HG03280 (cell line): ENCODE data around the gene ZBTB7B.
"Not testable (repeated sequence)": the region's sequence is repeated elsewhere in the genome, so short reads cannot be mapped to it uniquely, and the experiment has no call there.

Source experiments
- ATAC-seq: cut with Tn5 transposase; IDR thresholded peaks from one replicate; pipeline ENCODE4 v1.9.1; 2021; ENCODE audit warnings: mild to moderate bottlenecking, moderate library complexity; ENCODE audit not compliant: unreplicated experiment

The ZBTB7B gene

DNA sequence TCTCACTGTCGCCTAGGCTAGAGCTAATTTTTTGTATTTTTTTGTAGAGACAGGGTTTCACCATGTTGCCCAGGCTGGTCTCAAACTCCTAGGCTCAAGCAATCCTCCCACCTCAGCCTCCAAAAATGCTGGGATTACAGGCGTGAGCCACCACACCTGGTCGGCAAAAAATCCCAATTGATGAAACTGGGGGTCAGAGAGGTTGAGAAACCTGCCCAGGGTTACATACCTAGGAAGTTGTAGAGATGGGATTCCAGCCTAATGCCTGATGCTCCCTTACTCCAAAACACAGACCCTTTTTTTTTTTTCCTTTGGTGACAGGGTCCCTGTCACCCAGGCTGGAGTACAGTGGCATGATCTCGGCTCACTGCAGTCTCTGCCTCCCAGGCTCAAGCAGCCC, 15.9 kb upstream of the ZBTB7B start:
- ATAC-seq, result not testable (repeated sequence)

DNA sequence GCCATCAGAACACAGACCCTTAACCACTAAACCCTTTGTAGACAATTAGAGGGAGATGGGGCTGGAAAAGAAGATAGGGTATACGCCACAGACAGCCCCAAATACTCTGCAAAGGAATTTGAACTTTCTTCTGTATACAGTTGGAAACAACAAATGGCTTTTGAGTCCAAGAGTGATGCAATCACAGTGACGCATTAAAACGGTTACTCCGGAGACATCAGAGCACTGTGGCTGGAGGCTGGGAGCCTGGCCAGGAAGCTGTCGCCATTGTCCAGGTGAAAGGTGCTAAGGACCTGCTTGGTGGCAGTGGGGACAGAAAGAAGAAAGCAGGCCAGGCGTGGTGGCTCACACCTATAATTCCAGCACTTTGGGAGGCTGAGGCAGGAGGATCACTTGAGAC, 15.3 kb upstream of the ZBTB7B start:
- no peak for ATAC-seq

DNA sequence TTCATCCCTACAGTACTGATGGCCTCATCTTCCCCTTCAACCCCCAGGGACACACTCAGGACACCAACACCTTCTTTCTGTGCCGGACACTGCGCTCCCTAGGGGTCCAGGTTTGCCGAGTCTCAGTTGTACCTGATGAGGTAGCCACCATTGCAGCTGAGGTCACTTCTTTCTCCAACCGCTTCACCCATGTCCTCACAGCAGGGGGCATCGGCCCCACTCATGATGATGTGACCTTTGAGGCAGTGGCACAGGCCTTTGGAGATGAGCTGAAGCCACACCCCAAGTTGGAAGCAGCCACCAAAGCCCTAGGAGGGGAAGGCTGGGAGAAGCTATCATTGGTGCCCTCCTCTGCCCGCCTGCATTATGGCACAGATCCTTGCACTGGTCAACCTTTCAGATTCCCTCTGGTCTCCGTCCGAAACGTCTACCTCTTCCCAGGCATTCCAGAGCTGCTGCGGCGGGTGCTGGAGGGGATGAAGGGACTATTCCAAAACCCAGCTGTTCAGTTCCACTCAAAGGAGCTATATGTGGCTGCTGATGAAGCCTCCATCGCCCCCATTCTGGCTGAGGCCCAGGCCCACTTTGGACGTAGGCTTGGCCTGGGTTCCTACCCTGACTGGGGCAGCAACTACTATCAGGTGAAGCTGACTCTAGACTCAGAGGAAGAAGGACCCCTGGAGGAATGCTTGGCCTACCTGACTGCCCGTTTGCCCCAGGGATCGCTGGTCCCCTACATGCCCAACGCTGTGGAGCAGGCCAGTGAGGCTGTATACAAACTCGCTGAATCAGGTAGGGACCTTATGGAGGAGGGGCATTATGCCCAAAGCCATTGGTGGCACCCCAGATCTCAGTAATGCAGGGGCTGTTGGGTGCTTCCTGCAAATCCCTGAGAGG, 14.3 kb upstream of the ZBTB7B start:
- no peak for ATAC-seq

DNA sequence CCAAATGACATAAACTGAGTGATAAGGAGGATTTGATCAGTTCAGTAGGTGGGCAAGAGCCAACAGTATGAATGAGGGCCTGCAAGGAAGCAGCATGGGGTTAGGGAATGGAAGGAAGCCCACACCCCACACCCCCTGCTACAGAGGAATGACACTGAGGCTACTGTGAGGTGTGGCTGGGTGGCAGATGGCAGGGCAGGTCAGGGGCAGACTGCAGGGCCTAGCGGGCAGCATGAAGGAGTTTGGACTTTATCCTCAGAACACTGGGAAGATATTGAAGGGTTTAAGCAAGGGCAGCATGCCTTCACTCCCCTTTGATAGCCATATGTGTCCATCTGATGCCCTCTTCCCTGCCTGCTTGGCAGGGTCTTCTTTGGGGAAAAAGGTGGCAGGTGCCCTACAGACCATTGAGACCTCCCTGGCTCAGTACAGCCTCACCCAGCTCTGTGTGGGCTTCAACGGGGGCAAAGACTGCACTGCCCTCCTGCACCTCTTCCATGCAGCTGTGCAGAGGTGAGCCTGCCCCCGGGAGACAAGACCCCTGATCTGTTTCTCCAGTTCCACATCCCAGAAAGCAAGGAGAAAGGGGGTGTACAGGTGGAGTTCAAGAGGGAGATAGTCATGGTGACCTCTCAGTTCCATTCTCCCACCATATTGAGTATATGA, 13.3 kb upstream of the ZBTB7B start:
- no peak for ATAC-seq

DNA sequence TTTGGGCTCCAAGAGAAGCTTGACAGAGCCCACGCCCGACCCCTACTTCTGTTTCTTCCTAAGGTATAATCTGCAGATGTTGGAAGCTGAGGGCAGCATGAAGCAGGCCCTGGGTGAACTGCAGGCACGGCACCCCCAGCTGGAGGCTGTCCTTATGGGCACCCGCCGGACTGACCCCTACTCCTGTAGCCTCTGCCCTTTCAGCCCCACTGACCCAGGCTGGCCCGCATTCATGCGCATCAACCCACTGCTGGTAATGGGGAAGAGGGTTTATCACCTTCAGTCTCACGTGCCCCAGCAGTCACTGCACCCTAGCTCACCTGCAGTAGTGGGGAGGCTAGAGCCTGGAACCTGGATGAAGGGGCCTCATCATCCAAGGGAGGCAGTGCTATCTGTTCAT, 12.3 kb upstream of the ZBTB7B start:
- no peak for ATAC-seq

DNA sequence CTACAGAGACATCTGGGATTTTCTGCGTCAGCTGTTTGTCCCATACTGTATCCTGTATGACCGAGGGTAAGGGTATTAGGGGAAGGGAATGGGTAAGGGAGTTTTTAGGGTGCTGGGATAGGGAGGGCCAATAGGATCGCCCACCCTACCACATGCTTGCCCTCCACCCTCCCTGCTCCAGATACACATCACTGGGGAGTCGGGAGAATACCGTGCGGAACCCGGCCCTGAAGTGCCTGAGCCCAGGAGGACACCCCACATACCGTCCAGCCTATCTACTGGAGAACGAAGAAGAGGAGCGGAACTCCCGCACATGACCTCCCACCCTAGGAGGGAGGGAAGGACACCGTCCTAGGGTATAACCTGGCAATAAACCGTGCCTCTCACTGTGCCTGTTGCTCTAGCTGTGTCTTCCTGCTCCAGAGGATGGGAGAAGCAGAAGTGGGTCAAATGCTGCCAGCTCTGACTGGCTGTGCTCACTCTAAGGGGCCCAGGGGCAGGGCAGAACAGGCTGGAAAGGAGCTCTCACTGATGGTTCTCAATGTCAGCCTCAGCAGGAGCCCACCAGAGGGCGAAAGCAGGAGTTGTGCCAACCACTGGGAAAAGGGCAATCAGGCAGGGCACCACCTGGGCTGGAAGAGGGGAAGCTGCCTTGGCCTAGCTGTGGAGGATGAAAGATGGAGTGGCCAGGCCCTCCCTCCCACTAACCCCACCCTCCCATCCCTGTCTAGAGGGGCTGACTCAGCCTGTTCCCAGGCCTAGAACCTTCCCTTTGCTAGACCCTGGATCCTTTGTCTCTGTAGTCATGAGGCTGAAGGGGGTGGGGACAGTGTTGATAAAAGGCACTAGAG, 9.7 kb upstream of the ZBTB7B start:
- ATAC-seq, result no peak

DNA sequence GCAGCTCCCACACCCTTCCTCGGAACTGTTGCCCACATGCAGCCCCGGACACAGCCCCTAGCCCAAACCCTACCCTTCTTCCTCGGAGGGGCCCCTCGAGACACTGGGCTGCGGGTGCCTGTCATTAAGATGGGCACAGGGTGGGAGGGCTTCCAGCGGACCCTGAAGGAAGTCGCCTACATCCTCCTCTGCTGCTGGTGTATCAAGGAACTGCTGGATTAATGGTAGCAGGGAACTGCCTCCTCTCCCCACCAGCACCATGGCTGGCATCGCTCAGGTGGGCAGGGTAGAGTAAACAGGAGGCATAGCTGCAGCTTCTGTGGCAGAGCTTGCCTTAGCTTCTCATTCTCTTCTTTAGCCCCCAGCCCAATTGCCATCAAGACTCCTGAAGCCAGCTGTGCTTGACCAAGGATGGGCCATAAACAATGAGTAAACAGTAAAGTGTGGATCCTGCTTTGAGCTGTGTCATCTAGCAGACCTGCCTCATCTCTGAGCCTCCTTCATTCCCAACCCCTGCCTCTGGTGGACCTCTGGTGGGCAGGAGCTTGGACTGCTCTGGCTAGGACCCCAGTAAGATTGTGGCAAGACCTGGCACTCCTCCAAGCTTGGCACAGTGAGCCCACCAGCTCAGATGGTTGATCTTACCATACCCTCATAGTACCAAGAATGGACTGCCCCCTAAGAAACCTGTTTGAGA, 8.9 kb upstream of the ZBTB7B start, which contains the start of gene LENEP:
Gene LENEP (plus strand): TSS at position 15 of the 697 bp plus-strand sequence. CDS start 22 bp downstream, at position 37.
- ATAC-seq, result no peak

DNA sequence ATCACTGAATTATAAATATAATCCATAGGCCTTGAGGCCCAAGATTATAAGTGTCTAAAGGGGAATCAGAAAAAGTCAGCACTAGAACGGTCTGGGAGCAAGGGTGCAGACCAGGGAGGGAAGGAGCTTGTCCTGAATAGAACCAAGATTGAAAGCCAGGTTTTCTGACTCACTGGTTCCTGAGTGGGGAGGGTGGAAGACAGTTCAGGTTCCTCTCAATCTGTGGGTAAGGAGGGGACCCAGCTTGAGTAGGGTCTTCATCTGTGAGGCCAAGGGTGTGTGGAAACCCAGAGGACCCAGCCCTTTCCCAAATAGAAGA, 8.4 kb upstream of the ZBTB7B start:
- no peak for ATAC-seq

DNA sequence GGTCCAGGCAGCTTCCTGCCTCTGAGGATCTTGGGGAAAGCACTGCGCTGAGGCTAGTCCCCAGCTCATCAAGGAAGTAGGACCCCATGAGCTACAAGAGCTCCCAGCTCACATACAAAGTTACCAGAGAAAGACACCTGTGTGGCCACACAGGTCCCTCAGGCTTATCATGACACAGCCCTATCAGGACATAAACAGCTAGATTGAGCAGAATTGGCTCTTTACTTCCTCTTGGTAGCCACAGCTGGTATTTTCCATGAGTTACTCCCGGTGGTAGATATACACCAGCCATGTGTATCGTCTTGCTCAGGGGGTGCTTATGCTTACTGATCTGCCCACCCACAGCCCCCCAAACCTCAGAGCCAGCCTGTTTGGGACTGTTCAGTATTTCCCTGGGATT, 8.0 kb upstream of the ZBTB7B start:
- no peak for ATAC-seq

DNA sequence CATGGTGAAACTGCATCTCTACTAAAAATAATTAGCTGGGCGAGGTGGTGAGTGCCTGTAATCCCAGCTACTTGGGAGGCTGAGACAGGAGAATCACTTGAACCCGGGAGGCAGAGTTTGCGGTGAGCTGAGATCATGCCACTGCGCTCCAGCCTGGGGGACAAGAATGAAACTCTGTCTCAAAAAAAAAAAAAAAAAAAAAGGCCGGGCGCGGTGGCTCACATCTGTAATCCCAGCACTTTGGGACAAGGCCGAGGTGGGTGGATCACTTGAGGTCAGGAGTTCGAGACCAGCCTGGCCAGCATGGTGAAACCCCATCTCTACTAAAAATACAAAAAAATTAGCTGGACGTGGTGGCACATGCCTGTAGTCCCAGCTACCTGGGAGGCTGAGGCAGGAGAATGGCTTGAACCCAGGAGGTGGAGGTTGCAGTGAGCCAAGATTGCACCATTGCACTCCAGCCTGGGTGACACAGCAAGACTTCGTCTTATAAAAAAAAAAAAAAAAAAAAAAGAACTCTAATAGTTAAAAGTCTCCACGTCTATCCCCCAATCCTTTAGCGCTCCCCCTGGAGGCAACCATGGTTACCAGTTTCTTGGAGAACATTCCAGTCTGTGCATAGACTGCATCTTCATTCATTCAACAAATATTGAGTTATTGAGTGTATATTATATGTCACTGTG, 7.2 kb upstream of the ZBTB7B start:
- ATAC-seq, result not testable (repeated sequence)

DNA sequence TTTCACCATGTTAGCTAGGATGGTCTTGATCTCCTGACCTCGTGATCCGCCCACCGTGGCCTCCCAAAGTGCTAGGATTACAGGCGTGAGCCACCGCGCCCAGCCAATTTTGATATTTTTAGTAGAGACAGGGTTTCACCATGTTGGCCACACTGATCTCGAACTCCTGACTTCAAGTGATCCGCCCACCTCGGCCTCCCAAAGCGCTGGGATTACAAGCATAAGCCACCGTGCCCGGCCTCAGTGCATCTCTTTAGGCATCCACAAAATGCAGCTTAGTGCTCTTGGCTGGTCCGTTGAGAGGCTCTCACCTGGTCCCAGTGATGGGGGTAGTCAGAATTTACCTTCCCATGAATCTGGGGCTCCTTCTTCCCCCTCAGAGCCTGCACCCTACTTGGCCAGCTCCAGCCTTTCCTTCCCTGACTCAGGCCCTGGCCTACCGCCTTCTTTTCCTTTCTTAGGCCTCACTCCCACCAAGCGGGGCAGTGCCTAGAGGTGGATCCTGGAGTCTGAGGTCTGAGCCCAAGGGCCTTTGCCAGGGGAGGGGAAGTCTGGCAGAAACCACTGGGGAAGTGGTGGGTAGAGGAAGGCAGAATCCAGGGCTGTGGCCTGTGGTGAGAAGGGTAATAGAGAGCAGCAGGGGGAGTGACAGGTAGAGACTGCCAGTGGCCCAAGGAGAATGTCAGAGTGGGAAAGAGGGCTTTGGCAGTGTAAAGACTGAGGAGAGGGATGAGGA, 5.5 kb upstream of the ZBTB7B start:
- no peak for ATAC-seq

DNA sequence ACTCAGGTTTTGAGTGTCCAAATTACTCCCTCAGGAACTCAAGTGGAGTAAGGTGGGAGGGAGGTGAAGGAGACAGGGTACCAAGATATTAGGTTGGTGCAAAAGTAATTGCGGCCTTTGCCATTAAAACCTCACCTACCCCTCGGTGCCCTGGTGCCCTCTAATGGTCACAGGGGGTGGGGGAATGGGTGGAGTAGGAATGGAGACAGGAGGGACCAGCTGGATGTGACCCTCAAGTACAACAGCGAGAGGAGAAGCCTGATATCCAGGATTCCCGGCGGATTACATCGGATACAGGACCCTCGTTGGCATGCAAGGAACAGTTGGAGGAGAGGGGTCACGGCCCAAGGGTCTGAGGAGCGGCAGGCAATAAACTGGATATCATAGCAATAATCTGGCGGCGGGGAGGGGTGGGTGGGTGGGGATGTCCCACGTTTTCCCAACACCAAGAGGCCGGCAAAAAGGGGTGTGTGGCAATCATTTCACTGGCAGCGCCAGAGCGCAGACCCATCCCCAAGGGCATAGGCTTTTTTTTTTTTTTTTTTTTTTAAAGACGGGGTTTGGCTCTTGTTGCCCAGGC, 4.3 kb upstream of the ZBTB7B start:
- no peak for ATAC-seq

DNA sequence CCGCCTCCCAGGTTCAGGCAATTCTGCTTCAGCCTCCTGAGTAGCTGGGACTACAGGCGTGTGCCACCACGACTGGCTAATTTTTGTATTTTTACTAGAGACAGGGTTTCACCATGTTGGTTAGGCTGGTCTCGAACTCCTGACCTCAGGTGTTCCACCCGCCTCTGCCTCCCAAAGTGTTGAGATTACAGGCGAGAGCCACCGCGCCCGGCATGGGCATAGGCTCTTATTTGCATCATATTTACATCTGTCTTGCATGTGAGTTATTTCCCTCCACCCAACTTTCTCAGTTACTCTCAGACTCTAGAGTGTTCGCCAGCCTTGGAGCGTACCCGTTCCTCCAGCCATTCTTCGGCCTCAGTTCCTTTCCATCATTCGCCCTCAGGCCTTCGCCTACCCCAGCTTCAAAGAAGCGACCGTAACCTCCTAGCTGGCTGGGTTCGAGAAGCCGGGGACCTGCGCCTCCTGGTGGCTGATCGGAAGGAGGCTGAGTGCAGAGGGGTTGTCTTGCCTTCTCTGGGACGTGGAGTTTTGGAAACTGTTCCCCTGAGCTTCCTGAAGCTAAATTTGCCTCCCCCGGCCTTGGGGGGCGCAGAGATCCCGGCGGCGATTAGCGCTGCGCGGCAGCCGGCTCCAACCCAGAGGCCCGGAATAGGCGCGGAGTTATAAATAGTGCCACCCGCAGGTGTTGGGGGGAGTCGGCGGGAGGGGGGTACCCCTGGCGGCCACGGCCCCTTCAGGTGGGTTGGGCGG, 3.6 kb upstream of the ZBTB7B start:
- no peak for ATAC-seq

DNA sequence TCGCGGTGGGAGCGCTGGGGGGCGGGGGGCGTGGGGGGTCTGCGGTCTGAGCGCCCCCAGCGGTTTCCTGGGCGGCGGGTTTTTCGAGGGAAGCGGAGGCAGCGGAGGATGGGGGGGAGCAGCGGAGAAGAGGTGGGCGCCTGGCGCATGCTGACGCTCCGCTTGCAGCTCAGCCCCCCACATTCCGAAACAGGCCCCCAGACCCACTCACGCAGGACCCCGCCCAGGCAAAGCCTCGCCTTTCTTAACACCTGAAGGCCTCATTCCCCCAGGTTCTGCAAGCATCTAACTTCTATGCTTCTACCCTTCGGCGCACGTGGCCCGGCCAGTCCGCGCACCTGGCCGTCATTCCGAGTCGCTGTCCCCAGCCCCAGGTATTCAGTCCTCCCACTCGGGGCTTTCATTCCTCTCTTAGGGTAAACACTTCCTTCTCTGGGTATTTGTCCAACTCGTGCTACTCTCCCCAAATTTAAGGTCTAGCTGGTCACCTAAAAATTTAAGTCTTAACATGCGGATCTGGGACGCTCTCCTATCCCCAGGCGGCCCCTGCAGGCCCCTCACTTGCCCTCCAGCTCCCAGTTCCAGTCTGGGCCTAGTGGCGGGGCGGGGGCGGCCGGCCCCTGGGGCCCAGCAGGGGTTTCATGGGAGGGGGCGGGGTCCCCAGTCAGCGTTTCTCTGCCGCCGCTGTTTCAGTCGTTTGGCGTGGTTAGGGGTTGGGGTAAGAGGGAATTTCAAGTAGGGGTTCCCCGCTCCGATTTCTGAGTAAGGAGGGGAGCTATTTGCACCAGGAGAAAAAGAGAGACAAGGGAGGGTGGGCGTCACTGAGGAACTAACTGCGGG, 2.8 kb upstream of the ZBTB7B start:
- ATAC-seq, result no peak

DNA sequence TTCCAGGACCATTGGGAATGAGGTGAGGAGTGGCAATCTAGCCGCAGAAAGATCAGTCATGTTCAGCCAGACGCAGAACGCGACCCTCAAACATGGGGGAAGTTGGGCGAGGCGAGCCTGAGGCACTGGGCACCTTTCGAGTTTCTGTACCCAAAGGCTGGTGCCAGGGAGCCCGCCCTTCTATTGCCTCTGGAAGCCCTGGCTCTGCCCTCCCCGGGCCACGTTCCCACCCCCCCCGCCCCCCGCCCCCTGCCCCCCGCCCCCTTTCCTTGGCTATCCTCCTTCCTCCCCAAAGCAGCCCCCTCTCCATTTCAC, 2.2 kb upstream of the ZBTB7B start:
- no peak for ATAC-seq

DNA sequence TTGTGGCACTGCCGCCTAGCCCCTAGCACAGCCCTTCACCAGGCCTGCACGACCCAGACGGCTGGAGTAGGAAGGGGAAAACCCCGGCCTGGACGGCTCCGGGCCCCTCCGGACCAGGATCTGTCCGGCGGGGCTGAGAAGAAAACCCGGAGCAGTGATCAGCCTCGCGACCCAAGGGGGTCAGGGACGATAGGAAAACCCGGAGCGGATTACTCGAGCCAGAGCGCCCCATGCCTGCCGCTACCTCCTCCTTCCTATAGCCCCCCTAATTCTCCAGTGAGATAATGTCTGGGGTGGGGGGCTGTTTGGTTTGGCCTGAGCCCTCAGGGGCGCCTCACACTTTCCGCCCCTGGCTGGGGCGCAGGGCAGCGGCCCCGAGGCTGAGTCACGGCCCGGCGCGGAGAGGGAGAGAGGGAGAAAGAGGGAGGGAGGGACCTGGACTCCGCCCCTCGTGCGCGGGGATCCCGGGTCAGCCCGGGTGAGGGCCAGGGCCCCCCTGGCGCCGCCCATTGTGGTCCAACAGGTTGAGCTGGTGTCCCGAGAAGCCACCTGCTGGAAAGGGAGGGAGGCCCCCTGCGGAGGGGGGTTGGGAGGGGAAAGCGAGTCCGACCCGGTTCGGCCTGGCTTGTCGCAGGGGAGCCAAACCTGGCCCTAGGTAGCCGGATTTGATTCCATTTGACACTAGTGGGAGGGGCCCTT, 1.7 kb upstream of the ZBTB7B start:
- ATAC-seq, result peak; percentile 36

DNA sequence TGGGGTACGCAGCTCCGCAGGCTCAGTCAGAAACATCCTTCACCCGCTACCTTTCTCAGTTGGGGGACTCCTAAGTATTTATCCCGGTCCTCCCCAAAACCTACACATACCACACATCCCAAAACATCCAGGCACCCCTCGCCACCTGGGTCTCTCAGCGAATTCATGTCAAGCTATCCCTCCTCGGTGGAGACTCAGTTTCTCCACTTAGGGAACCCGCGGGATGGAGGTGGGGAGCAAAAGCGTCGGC, 1.3 kb upstream of the ZBTB7B start:
- no peak for ATAC-seq
